Heart left ventricle (tissue), 16 donors: ENCODE results near the gene TNS1. TPM values are rescaled to one million over a fixed set of nuclear protein-coding genes. Genes with fewer than 3 reads are reported as not detected.

Experiments
- ATAC-seq, 4 donors: fragments of 200-7000 bp; cut with Tn5 transposase; one replicate each; pipeline ENCODE4 v1.9.1; 2020 to 2022; ENCODE audit warnings: moderate library complexity in 4 of 4, mild to moderate bottlenecking in 3 of 4, moderate number of reproducible peaks in 1 of 4
- DNase-seq, 5 donors: peaks; one replicate each; pipeline ENCODE4 v3.0.0-alpha.2; 2020
- H3K27ac ChIP-seq, 12 donors: fragments of 200-600 bp; sonication (generic) in 4 of 12; one replicate each; pipeline versions ENCODE4 v1.5.0 to v1.8.0; 2016 to 2022; ENCODE audit warnings: mild to moderate bottlenecking in 2 of 12
- H3K27me3 ChIP-seq, 9 donors: fragments of 200-600 bp; sonication (generic) in 2 of 9; one replicate each; pipeline versions ENCODE4 v1.5.1 to v1.8.0; 2016 to 2022; ENCODE audit warnings: mild to moderate bottlenecking in 3 of 9
- H3K36me3 ChIP-seq, 9 donors: fragments of 200-600 bp; sonication (generic) in 2 of 9; one replicate each; pipeline versions ENCODE4 v1.5.0 to v1.8.0; 2018 to 2022; ENCODE audit warnings: mild to moderate bottlenecking in 2 of 9
- H3K4me1 ChIP-seq, 12 donors: fragments of 200-600 bp; sonication (generic) in 4 of 12; one replicate each; pipeline versions ENCODE4 v1.5.0 to v1.8.0; 2016 to 2022; ENCODE audit warnings: mild to moderate bottlenecking in 3 of 12
- H3K4me3 ChIP-seq, 12 donors: fragments of 200-600 bp; sonication (generic) in 4 of 12; one replicate each; pipeline versions ENCODE4 v1.5.0 to v1.8.0; 2017 to 2022; ENCODE audit warnings: mild to moderate bottlenecking in 9 of 12, moderate library complexity in 4 of 12
- H3K9me3 ChIP-seq, 12 donors: fragments of 200-600 bp; sonication (generic) in 4 of 12; one replicate each; pipeline versions ENCODE4 v1.5.0 to v1.8.0; 2016 to 2022; ENCODE audit warnings: mild to moderate bottlenecking in 1 of 12
- POLR2A ChIP-seq, 2 donors: fragments of 450-650 bp; IDR thresholded peaks; one replicate each; pipeline ENCODE4 v1.6.1; 2017; ENCODE audit warnings: antibody characterized with exemption in 2 of 2, mild to moderate bottlenecking in 2 of 2, moderate library complexity in 2 of 2
- WGBS, 4 donors: extraction: QIAGEN DNeasy Blood & Tissue Kit in 2 of 4; methylation state at CpG; one replicate each; pipeline versions ENCODE4 v1.1.5 to v1.1.7; 2013 to 2018; 5-methylcytosine and 5-hydroxymethylcytosine counted together
- intact Hi-C, 10 donors: fragments of 100-400 bp; cut with DNase I; formaldehyde crosslinking; loops; one replicate each; pipeline versions ENCODE4 v1.11.1 to v1.14.2; 2022
- polyA plus RNA-seq, 2 donors: library from polyadenylated mRNA; stranded (reverse); fragments of 200-250 nt; gene quantifications; one replicate each; pipeline ENCODE4 v1.2.3, GENCODE V29; 2013
- total RNA-seq, 9 donors: library from RNA; depleted of rRNA in 2 of 9; stranded (reverse); fragments of >200 nt in 2 of 9; fragmentation: NEBNext Ultra II Directional in 3 of 9; extraction: Animal tissue kit (Norgen Biotek cat#: 25700) in 3 of 9; gene quantifications; one replicate each; pipeline versions ENCODE4 v1.1.0 to v1.2.4, GENCODE V29; 2016 to 2023
- TF ChIP-seq, protein P1 (sequence below), 12 donors: fragments of 200-600 bp; sonication (generic) in 4 of 12; IDR thresholded peaks; one replicate each; pipeline versions ENCODE4 v1.5.0 to v1.8.0; 2018 to 2022; ENCODE audit warnings: antibody characterized with exemption in 12 of 12, mild to moderate bottlenecking in 5 of 12
- donor health status: ischemic (EF 13 %, LVEDD 7.1; RV severe dilation, severe dysfunction).
- donor health status: healthy with polysubstance abuse.
- donor health status: DM: no; HTN: yes; CAD: no.
- donor health status: DM: no; HTN: no; CAD: no.
- donor health status: ischemic (EF 25% LVEDD 6.9; RV normal size, moderate dysfunction).
- donor health status: ischemic (EF 25% LVEDD 5.7; RV mildly dilated, moderate dysfunction).
- donor health status: healthy.
- donor health status: DM: yes; HTN: yes; CAD: no.
- donor health status: ischemic (EF 35%, LVEDD 5.7; RV mildly dilated, moderate dysfunction).
- donor health status: nonischemic (EF 11% LVEDD 7.7; RV severe dilation, severe dysfunction).
- donor health status: DM: yes; HTN: yes; CAD: no.
- donor health status: PGD.
- donor health status: ischemic (EF 29% LVEDD 5.4; RV normal size, mild dysfunction).
- donor health status: nonischemic (EF 23%, LVEDD 6.1; RV moderate dilation, normal function).

The TNS1 gene
- total and polyA plus RNA-seq, 11 donors: 243 to 899 (median 669) TPM

DNA sequence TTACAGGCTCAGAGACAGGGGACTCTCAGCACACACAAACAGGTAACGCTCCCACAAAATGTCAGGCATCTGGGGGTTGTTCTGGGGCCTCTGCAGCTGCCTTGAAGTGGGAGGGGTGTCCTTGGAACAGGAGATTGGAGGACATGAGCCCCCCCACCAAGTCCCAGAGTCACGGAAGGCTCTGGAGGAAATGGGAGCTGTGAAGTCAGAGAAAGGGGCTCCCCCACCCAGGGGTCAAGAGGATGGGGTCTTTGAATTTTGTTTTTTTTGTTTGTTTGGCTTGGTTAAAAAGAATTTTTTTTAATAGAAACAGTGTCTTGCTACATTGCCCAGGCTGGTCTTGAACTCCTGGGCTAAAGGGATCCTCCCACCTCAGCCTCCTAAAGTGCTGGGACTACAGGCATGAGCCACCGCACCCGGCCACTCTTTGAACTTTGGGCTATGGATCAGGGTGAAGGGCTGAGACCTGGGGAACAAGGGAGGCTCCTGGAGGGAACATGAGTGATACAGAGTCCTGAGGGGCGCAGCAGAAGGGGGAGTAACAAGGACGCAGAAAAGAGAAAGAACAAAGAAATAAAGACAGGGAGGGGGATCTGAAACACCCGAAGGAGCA, 46.8 kb downstream of the TNS1 start:
- H3K4me3 ChIP-seq: no peak overlapping the region
- no peak for ATAC-seq
- H3K36me3 ChIP-seq: no peaks in the 10 kb centered on the region
- WGBS, 4 donors: 71 to 91% (median 84%) methylated on average over 7 of the region's 7 CpGs
- peaks cover 20 to 98% (median 76%) of the 10 kb centered on the region in 12 donors for H3K4me1 ChIP-seq
- no peaks in the 10 kb centered on the region for H3K9me3 ChIP-seq
- peak overlapping the region in 10 of 12 donors; percentile 38 to 97 (median 84) for H3K27ac ChIP-seq
- no peak for TF ChIP-seq POLR2A (IDR thresholded peaks at IDR 0.05)
- TF ChIP-seq, protein P1, sequence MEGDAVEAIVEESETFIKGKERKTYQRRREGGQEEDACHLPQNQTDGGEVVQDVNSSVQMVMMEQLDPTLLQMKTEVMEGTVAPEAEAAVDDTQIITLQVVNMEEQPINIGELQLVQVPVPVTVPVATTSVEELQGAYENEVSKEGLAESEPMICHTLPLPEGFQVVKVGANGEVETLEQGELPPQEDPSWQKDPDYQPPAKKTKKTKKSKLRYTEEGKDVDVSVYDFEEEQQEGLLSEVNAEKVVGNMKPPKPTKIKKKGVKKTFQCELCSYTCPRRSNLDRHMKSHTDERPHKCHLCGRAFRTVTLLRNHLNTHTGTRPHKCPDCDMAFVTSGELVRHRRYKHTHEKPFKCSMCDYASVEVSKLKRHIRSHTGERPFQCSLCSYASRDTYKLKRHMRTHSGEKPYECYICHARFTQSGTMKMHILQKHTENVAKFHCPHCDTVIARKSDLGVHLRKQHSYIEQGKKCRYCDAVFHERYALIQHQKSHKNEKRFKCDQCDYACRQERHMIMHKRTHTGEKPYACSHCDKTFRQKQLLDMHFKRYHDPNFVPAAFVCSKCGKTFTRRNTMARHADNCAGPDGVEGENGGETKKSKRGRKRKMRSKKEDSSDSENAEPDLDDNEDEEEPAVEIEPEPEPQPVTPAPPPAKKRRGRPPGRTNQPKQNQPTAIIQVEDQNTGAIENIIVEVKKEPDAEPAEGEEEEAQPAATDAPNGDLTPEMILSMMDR (IDR thresholded peaks at IDR 0.05): no peak
- no peaks in the 10 kb centered on the region for H3K27me3 ChIP-seq
- intact Hi-C loops: no loop called here
- no peak for DNase-seq

DNA sequence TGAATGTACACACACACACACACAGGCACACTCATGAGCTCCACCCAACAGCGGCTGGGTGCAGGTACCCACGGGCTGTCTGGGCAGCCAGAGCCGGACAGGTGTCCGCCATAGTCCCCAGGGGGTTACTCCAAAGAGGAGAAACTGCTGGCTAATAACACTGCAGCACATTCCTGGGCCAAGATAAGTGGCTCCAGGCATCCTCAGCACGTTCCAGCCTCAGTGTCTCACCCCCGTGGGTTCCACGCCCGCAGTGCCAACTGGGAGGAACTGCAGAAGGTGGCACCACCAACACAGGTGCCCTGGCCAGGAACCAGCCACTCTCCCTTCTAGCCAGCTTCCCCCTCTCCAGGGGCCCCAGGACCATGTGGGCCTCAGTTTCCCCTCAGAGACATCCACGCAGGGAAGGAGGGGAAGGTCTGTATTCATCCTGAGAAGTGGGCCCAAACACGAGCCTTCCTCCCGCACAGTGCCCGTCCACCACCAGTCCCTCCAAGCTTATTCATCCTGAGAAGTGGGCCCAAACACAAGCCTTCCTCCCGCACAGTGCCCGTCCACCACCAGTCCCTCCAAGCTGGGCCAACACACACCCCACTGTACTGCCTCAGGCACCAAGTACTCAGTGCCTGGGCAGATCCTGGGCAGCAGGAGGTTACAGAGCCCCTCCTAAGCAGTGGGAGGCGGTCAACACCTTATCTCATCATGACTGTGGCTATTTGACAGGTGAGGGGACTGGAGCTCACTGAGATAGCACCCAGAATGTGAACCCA, 47.6 kb downstream of the TNS1 start:
- 72 to 75% (median 74%) methylated on average over 14 to 15 of the region's 15 CpGs for WGBS, 4 donors
- TF ChIP-seq POLR2A (IDR thresholded peaks at IDR 0.05): no peak
- TF ChIP-seq, protein P1 (IDR thresholded peaks at IDR 0.05): no peak
- intact Hi-C loops: loop anchor here in 1 of 10 donors (5.0 kb wide), 1 partner anchor 32 kb away; no protein-coding TSS in a partner anchor
- Histone ChIP-seq H3K36me3 (no peaks in the 10 kb centered on the region), H3K4me1 (peaks cover 20 to 98% (median 75%) of the 10 kb centered on the region in 12 donors), H3K27me3 (no peaks in the 10 kb centered on the region), H3K4me3 (no peak overlapping the region), H3K27ac (peak overlapping the region in 11 of 12 donors; percentile 57 to 97 (median 83)), H3K9me3 (no peaks in the 10 kb centered on the region)
- DNase-seq (peak in 2 of 5 donors; percentile 19 to 34), ATAC-seq (peak in 1 of 4 donors; percentile 1)

DNA sequence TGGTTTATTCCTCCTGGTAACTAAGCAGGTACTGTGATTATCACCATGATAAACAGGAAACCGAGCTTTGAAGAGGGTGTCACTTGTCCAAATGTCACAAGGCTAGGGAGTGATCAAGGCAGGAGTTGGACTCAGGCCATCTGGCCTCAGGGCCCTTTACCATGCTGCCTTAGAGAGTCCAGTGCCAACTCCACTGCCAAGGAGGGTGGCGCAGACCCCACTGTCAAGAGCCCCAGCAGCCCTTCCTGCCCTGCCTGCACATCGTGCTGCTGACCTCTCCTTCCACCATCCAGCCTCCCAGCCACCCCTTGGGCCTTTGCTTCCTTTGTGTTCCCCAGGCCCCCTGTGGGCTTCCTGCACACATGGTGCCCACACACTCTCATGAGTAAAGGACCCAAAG, 48.3 kb downstream of the TNS1 start:
- H3K9me3 ChIP-seq: no peaks in the 10 kb centered on the region
- peak; percentile 53 to 80 (median 61) for DNase-seq
- H3K4me3 ChIP-seq: no peak overlapping the region
- no peaks in the 10 kb centered on the region for H3K36me3 ChIP-seq
- no peaks in the 10 kb centered on the region for H3K27me3 ChIP-seq
- H3K27ac ChIP-seq: peak overlapping the region in 11 of 12 donors; percentile 57 to 97 (median 83)
- WGBS, 4 donors: 26 to 33% (median 29%) methylated on average over 3 of the region's 3 CpGs
- peak; percentile 44 to 72 (median 66) for ATAC-seq
- intact Hi-C loops: loop anchor here in 1 of 10 donors (5.0 kb wide), 1 partner anchor 33 kb away; no protein-coding TSS in a partner anchor
- TF ChIP-seq, protein P1 (IDR thresholded peaks at IDR 0.05): no peak
- no peak for TF ChIP-seq POLR2A (IDR thresholded peaks at IDR 0.05)
- peaks cover 20 to 98% (median 78%) of the 10 kb centered on the region in 12 donors for H3K4me1 ChIP-seq

- intact Hi-C loops: loop anchor here in 1 of 10 donors (5.0 kb wide), 1 partner anchor 33 kb away; no protein-coding TSS in a partner anchor
- Histone ChIP-seq H3K27ac (peak overlapping the region; percentile 57 to 97 (median 84)), H3K27me3 (no peaks in the 10 kb centered on the region), H3K36me3 (no peaks in the 10 kb centered on the region), H3K4me1 (peaks cover 20 to 98% (median 78%) of the 10 kb centered on the region in 12 donors), H3K9me3 (no peaks in the 10 kb centered on the region), H3K4me3 (no peak overlapping the region)
- WGBS, 4 donors: 50 to 55% (median 53%) methylated on average over 9 of the region's 9 CpGs
- ATAC-seq (peak in 3 of 4 donors; percentile 1 to 17 (median 15)), DNase-seq (peak in 2 of 5 donors; percentile 15 to 55)
- TF ChIP-seq POLR2A (IDR thresholded peaks at IDR 0.05): no peak
- TF ChIP-seq, protein P1 (IDR thresholded peaks at IDR 0.05): no peak
These were observed 48.7 kb downstream of the TNS1 start for GRCh38 chr2:217954051-217954450.
